COLO668 (cell line): ENCODE measurements around the gene SORBS1.
A peak's percentile ranks its signal among the peaks of the same experiment; 100 is the strongest.

Experiments
- DNase-seq: peaks from one replicate; lab custom pipeline; 2025; ENCODE audit not compliant: unreplicated experiment; lab: John Stamatoyannopoulos, UW

SORBS1 gene

GRCh38 chr10:95467162-95467599, 94.0 kb downstream of the SORBS1 start:
- DNase-seq: peak; percentile 37

GRCh38 chr10:95466436-95466835, 94.7 kb downstream of the SORBS1 start:
- DNase-seq: no peak

DNA sequence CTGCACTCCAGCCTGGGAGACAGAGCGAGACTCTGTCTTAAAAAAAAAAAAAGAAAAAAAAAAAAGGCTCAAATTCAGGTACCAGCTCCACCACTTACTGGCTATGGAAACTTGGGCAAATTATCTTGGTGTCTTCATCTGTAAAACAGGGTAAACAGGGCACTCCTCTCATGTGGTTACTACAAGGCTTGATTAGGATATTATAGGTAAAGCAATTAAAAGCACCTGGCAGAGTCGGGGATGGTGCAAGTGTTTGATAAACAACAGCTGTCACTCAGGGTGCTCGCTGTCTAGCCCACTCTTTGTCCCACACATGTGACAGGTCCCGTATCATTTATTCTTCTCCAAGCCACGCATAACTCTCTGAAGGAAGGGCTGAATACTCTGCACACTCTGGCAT, 96.9 kb downstream of the SORBS1 start:
- DNase-seq: peak; percentile 33

- no peak for DNase-seq
These were observed 98.2 kb downstream of the SORBS1 start for GRCh38 chr10:95462740-95463667.

DNA sequence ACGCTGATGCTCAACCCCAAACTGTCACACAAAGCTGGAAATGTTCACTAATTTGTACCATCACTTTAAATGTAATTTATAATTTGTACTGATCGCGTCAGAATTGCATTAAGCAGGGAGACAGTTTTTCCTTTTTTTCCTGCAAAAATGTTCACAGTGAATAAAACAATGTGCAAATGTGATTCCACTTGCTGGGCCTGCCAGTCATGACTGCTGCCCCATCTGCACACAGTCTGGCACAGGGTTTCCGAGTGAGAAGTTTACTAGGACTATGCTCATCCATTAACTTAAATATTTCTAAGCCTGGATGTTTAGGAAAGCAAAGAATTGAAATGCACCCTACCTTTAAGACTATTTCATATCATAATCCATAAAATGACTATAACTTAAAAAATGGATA, 99.6 kb downstream of the SORBS1 start:
- no peak for DNase-seq

DNA sequence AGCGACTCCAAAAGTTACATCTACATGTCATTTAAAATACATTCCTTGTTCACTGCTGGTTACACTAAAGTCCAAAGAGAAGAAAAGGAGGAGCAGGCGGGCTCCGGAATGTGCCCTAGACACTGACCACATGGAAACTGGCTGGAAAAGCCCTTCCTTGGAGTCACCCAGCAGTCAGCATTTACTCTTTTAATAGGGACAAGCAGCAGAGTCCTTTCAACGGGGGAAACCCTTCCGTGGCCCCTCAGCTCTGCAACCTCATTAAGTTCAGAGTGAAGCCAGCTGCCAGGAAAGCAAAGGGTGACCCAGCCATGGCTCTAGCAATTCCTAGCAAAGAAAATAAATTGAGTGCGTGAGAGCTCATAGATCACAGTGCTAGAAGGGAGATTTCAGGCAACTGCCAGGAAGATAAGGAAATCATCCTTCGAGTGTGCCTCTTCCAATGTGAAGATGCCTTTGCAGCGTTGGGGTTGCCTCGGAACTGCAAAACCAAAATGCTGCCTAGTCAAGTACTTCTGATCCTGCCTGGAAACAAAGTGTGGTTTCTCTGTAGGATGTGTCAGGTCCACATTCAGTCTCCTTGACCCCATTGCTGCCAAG, 101.6 kb downstream of the SORBS1 start:
- DNase-seq: no peak

DNA sequence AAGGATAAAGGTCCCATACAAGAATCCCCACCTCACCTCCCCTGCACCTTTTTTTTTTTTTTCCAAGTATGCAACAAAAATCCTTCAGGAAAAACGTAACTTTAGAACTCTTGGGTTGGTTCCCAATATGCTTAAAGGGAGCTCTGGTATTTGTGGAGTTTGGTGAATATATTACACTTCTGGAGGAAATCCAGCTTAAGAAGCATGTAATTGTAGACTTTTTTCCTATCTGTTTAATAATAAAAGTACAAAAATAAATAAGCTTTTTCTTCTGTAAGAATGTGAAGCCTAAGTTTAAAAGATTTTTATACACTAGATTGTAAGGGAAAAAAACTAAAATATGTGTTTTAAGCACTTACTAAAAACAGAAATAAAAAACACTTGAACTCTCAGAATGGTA, 102.3 kb downstream of the SORBS1 start:
- no peak for DNase-seq

DNA sequence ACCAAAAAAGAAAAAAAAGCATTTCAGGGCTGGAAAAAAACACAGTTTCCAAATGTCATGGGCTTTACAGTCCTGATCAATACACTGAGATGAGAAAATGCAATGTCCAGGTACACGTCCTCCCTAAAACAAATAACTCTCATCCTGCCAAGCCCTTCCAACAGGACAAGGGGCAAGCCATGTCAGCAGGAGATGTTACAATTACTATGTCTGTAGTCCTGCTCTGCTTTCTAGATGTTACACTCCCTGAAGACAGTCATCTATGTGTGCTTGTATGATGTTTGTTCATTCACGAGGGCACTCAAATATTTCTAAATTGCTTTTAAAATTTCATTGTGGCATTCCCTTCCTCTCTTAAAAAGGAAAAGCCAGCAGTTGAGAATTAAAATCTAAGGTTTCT, 103.2 kb downstream of the SORBS1 start:
- no peak for DNase-seq

DNA sequence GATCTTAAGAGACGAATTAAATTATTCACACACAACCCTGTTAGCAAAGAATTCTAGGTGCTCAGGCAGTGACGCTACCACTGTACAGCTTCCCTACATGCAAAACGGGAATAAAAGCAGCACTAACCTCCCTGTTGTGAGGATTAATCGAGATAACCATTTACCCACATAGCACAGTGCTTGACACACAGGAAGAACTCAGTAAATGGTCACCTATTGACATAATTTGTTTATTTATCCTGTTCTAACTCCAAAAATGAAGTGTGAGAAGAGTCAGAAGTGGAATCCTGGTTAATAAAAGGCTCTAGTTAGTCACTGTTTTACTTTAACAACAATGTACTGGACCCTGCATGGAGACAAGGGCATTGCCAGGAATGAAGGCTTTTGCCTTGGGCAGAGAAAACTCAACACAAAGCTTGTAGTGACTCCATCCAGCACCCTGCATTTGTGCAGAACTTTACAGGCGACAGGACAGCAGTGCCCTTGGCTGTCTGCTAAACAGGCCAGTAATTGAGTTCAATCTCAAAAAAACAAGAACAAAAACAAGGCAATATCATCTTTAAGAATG, 103.8 kb downstream of the SORBS1 start:
- DNase-seq: no peak

DNA sequence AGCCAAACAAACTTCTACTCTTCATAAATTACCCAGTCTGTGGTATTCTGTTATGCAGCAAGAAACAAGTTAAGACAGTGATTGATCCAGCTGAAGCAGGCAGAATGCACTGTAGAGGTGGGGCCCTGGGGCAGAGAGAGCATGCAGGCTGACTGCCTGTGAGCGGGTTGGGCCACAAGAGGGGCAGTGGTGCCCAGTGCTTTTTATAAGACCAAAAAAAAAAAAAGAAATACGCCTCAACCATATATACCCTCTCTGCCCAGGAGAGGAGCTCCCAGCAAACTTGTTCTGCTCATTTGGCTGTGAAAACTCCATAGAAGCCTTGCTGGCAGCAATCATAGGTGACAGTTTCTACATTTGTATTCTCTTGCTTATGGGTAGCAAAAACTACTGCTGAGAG, 104.7 kb downstream of the SORBS1 start:
- DNase-seq: no peak

- no peak for DNase-seq
These were observed 106.2 kb downstream of the SORBS1 start for GRCh38 chr10:95454940-95455339.

DNA sequence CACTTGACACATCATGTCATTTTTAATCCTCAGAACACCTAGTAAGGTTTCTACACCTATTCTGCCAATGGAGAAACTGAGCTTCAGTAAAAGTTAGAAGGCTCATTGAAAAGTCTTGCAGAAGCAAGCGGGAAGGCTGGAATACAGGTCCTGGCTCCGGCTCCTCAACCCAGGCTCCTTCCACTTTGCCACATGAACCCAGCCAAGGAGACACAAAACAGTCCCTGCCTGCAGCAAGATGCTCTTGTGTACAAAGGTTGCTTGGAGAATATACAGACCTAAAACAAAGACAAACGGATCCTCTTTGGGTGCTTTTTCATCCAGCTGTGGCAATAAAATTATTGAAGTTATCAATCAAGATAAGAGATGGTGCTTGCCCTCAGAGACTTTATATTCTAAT, 106.8 kb downstream of the SORBS1 start:
- DNase-seq: no peak

- no peak for DNase-seq
These were observed 109.3 kb downstream of the SORBS1 start for GRCh38 chr10:95451568-95452524.

- DNase-seq: no peak
These were observed 110.0 kb downstream of the SORBS1 start for GRCh38 chr10:95451150-95451549.

DNA sequence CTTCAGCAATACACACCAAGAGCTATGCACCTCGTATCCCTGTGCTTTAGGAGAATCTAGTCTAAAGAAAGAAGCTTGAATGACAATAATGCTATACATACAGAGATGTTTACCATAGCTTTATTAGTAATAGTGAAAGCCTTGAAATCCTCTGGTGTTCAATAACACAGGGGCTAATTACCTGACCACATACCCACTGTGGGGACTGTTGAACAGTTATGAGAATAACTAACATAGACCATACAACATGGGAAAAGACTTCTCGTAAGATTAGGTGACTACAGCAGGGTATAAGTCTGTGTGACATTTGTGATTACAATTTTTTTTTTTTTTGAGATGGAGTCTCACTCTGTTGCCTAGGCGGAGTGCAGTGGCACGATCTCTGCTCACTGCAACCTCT, 111.0 kb downstream of the SORBS1 start:
- no peak for DNase-seq

DNA sequence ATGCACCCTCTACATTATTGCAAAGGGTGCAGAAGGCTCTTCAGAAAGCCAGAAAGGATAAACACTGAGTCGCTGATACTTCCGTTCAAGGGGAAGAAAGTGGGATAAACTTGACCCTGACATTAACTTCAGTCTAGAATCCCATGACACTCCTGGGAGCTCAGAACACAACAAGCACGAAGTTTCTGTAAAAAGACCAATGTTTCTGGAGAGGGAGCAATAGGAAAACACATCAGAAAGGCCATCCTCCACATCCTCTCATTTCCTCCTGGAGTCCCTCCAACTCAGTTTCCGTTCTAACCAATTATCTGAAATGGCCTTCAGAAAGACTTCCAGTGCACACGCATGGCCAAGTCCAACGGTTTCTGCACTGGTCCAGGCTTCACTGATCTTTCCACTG, 113.5 kb downstream of the SORBS1 start:
- DNase-seq: no peak

GRCh38 chr10:95445837-95446486, 115.2 kb downstream of the SORBS1 start:
- DNase-seq: peak; percentile 24

DNA sequence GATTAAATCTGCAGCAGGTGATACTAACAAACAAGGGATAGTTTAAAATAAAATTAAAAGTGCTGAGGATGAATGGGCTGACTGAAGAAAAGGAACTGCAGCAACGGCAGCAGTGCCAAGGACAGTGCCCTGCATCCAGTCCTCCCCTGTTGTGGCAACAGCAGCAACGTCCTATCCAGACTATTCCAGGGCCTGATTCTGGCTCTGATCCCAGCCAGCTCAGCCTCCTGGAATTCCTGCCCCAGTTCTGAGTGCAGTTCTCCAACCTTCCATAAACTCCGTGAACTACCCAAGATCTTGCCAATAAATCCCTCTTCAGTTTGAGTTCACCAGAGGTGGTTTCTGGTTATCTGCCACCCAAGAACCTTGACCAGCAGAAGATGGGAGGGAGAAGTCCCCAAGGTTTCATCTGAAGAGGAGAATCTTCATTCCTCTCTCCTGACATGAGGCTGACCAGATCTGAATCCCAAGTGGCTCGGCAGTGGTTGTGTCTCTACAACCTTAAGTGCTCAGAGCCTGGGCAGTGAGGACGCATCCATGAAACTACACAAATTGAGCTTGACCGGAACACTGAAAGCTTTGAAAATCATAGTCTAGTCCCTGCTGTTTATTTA, 115.8 kb downstream of the SORBS1 start:
- no peak for DNase-seq

GRCh38 chr10:95444792-95445191, 116.4 kb downstream of the SORBS1 start:
- DNase-seq: no peak

DNA sequence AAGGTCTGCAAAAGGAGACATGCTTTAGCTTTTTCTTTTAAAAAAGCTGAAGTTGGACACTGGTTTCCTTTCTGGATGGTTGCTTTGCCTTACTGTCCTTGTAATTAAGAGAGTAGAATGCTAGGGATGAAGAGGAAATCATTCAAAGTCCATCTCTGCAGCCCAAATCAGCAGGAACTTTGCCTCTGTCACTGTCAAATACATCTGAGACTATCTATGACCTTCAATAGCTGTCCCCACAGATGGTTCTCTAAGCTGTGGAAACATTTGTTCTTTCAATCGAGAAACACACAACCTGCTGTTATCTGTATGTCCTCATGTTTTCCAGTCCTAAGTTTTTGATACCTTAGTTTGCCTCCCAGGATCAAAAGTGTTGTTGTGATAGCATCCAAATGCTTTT, 117.5 kb downstream of the SORBS1 start:
- no peak for DNase-seq
